H1 (cell line): ENCODE measurements around the gene AKAP8. TPM values are rescaled to one million over a fixed set of nuclear protein-coding genes. Genes with fewer than 3 reads are reported as not detected.

Source experiments
- ASH2L ChIP-seq: fragments of 200-600, 300-600 bp; sonication (generic); IDR thresholded peaks from one replicate; pipeline ENCODE4 v1.7.1; 2017; ENCODE audit warnings: low read length
- CHD1 ChIP-seq: IDR thresholded peaks from 2 replicates; pipeline ENCODE4 v1.6.1; 2012; ENCODE audit warnings: low read depth, low read length, improper control_type of control experiment
- CHD7 ChIP-seq: fragments of 300-600 bp; sonication (generic); IDR thresholded peaks from 2 replicates; pipeline ENCODE4 v1.7.1; 2012; ENCODE audit warnings: low read length, moderate library complexity, mild to moderate bottlenecking, inconsistent platforms; ENCODE audit not compliant: insufficient replicate concordance
- CREB1 ChIP-seq: IDR thresholded peaks from 2 replicates; pipeline ENCODE4 v1.6.1; 2012; ENCODE audit warnings: inconsistent platforms
- RAD21 ChIP-seq, 2 experiments: IDR thresholded peaks in 1 of 2; conservative IDR thresholded peaks in 1 of 2; 2 replicates each; pipeline ENCODE4 v1.6.1; 2011; ENCODE audit warnings: low read depth in 2 of 2, low read length in 2 of 2, improper control_type of control experiment in 1 of 2, inconsistent platforms in 1 of 2, mild to moderate bottlenecking in 1 of 2, moderate library complexity in 1 of 2
- SAP30 ChIP-seq: fragments of 300-600 bp; sonication (generic); IDR thresholded peaks from 2 replicates; pipeline ENCODE4 v1.7.1; 2012; ENCODE audit warnings: low read length, moderate library complexity, mild to moderate bottlenecking, inconsistent platforms; ENCODE audit not compliant: insufficient read depth, insufficient replicate concordance
- SP4 ChIP-seq: IDR thresholded peaks from 2 replicates; pipeline ENCODE4 v1.6.1; 2012; ENCODE audit warnings: low read length, inconsistent platforms
- polyA plus RNA-seq, 7 experiments: library from polyadenylated mRNA; depleted of rRNA in 3 of 7; stranded (reverse) in 5 of 7; unstranded in 2 of 7; fragments of >200 nt in 5 of 7; fragments of 200-250 nt in 2 of 7; gene quantifications; 1 replicate in 5 of 7; 2 replicates in 1 of 7; 4 replicates in 1 of 7; pipeline versions ENCODE4 v1.2.1 to v1.2.3, GENCODE V29; 2011 to 2013; ENCODE audit warnings: missing spikeins in 2 of 7, mixed read lengths in 2 of 7
- total RNA-seq: library from RNA; stranded (reverse); fragmentation: NEBNext Ultra II Directional; extraction: Animal tissue kit (Norgen Biotek cat#: 25700); gene quantifications from 2 replicates; pipeline ENCODE4 v1.2.1, GENCODE V29; 2021

The AKAP8 gene
- total and polyA plus RNA-seq, 2 of the 8 experiments (the other 6 are each of a cell fraction or from before 2014, with no cell fraction given) = 17.0 to 41.0 TPM

- no peak for TF ChIP-seq CHD7
- TF ChIP-seq RAD21 (IDR thresholded peaks at IDR 0.05 in 1 of 2, conservative IDR thresholded peaks at IDR 0.05 in 1 of 2; ENCODE audit: low read depth in 2 of 2, low read length in 2 of 2) = no peak
- TF ChIP-seq ASH2L = no peak
- TF ChIP-seq SAP30 = no peak
- TF ChIP-seq SP4 = no peak
- TF ChIP-seq CHD1 = no peak
- no peak for TF ChIP-seq CREB1
Measured at GRCh38 chr19:15403151-15403531, 23.6 kb upstream of the AKAP8 start (continued).
